NT2/D1 (cell line): ENCODE results near the gene TGM4.

ENCODE experiments used
- DNase-seq: peaks from one replicate; pipeline ENCODE4 v3.0.0-alpha.2; 2011; ENCODE audit warnings: low read depth, low spot score
- H3K27me3 ChIP-seq: 2 replicates; pipeline ENCODE4 v1.6.0; 2011; ENCODE audit warnings: mild to moderate bottlenecking; ENCODE audit not compliant: insufficient read length, insufficient read depth
- H3K36me3 ChIP-seq: 2 replicates; pipeline ENCODE4 v1.6.1; 2011; ENCODE audit warnings: mild to moderate bottlenecking, low read length, mixed read lengths; ENCODE audit not compliant: insufficient read depth, insufficient read length
- H3K4me1 ChIP-seq: 2 replicates; pipeline ENCODE4 v1.5.1; 2011; ENCODE audit not compliant: insufficient read depth, insufficient read length
- H3K4me3 ChIP-seq: 2 replicates; pipeline ENCODE4 v1.5.1; 2011; ENCODE audit warnings: low read depth; ENCODE audit not compliant: insufficient read length
- H3K9ac ChIP-seq: 2 replicates; pipeline ENCODE4 v1.6.0; 2011; ENCODE audit warnings: low read depth; ENCODE audit not compliant: insufficient read length
- H3K9me3 ChIP-seq: 2 replicates; pipeline ENCODE4 v1.5.1; 2011; ENCODE audit warnings: mild to moderate bottlenecking, low read length; ENCODE audit not compliant: insufficient read depth
- SUZ12 ChIP-seq: IDR thresholded peaks from 2 replicates; pipeline ENCODE4 v1.6.1; 2011; ENCODE audit not compliant: insufficient read length, insufficient read depth; ENCODE audit errors: extremely low read depth
- YY1 ChIP-seq: IDR thresholded peaks from 2 replicates; pipeline ENCODE4 v1.6.1; 2011; ENCODE audit not compliant: insufficient read length, insufficient read depth
- ZNF274 ChIP-seq: IDR thresholded peaks from 2 replicates; pipeline ENCODE4 v1.6.1; 2011; ENCODE audit warnings: mild to moderate bottlenecking, low read depth, low read length

Gene TGM4

GRCh38 chr3:44874308-44874707 is at the start of gene TGM4:
TSS of gene TGM4 (plus strand) at chr3:44874608. CDS start at chr3:44874679, 71 bp downstream.
- no peak for TF ChIP-seq ZNF274
- TF ChIP-seq YY1 = no peak
- no peak for TF ChIP-seq SUZ12
- H3K27me3 ChIP-seq = no peaks in the 10 kb centered on the region
- H3K36me3 ChIP-seq = no peaks in the 10 kb centered on the region
- no peak within 1 kb of the TSS for H3K9ac ChIP-seq
- H3K9me3 ChIP-seq = no peaks in the 10 kb centered on the region
- H3K4me1 ChIP-seq = no peaks in the 10 kb centered on the region
- DNase-seq = no peak
- H3K4me3 ChIP-seq = no peak within 1 kb of the TSS

DNA sequence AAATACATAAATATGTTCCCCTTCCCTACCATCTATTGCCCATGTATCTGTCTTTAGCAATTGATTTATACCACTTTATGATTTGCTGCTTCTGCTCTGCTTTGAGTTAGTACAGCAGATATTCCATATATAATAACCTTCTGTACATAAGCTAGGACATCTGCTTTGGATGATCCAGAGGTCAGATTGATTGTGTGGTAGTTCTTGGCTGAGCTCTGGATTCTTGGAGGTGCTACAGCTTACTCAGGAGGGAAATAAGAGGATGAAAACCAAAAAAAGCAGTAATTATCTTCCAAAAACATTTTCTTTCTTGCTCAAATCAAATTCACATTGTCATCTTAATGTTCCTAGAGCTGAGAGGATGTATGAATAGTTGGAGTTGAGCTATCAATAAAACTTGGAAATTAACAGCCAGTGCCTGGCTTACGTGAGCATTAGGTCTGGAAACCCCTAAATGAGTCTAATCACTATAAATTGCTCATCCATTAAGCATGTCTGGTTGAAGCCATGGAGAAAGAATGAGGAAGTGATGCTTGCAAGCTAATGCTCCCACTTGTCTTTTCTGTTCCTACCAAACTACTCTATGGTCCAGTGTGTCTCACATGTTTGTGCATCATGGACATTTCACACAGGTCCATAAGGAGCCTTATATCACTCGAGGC is 49.0 kb upstream of the TGM4 start:
- H3K27me3 ChIP-seq = no peaks in the 10 kb centered on the region
- H3K4me1 ChIP-seq = no peaks in the 10 kb centered on the region
- H3K9ac ChIP-seq = no peak overlapping the region
- H3K9me3 ChIP-seq = peaks cover 11% of the 10 kb centered on the region; the same call in 1 of the 2 replicates
- DNase-seq = no peak
- peaks cover 61% of the 10 kb centered on the region for H3K36me3 ChIP-seq
- TF ChIP-seq YY1 (no peak), ZNF274 (no peak), SUZ12 (no peak)
- no peak overlapping the region for H3K4me3 ChIP-seq

DNA sequence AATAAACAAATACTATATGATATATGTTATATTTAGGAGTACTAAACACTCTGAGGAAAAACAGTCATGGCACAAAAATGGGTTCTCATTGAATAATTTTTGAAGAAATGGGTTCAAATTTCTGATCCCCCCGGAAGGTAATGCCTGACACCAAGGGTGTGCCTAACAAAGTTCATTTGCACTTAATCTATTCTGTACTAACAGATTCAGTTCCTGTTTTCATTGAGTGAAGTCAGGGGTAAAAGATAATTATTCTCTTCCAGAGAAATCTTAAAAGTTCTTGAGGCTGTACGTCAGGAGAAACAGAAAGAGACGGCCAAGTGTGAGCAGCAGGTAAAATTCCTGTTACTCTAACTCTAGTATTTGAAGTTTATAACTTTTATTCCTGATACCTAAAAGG is 47.2 kb upstream of the TGM4 start:
- DNase-seq = no peak
- TF ChIP-seq SUZ12 (no peak), ZNF274 (no peak)
- H3K36me3 ChIP-seq = peaks cover 78% of the 10 kb centered on the region
- no peak overlapping the region for H3K4me3 ChIP-seq
- H3K27me3 ChIP-seq = no peaks in the 10 kb centered on the region
- H3K4me1 ChIP-seq = no peaks in the 10 kb centered on the region
- peaks cover 11% of the 10 kb centered on the region; the same call in 1 of the 2 replicates for H3K9me3 ChIP-seq
- no peak overlapping the region for H3K9ac ChIP-seq

- H3K9me3 ChIP-seq = peaks cover 4% of the 10 kb centered on the region
- H3K27me3 ChIP-seq = no peaks in the 10 kb centered on the region
- H3K4me3 ChIP-seq = no peak overlapping the region
- H3K36me3 ChIP-seq = peaks cover 69% of the 10 kb centered on the region
- no peaks in the 10 kb centered on the region for H3K4me1 ChIP-seq
- no peak overlapping the region for H3K9ac ChIP-seq
- no peak for DNase-seq
- TF ChIP-seq SUZ12 (no peak), ZNF274 (no peak), YY1 (no peak)
Observed at GRCh38 chr3:44831232-44831631, 43.2 kb upstream of the TGM4 start.

DNA sequence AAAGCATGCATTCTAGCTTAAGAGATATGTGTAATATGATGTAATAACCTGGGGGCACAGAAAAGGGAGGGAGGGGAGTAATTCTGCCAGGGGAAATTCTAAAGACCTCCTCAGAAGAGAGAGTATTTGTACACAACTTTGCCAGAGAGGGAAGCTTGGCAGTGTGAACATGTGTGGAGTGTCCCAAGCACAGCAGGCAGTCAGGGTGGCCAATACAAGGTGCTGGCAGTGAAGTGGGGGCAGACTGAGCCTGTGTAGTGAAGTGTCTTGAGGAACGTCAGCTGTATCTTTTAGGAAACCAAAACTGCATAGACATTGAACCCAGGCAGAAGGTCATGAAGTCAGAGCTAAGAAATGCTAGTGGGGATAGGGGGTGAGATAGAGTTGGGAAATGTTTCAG is 42.4 kb upstream of the TGM4 start:
- H3K9ac ChIP-seq = no peak overlapping the region
- no peak overlapping the region for H3K4me3 ChIP-seq
- no peaks in the 10 kb centered on the region for H3K4me1 ChIP-seq
- H3K27me3 ChIP-seq = no peaks in the 10 kb centered on the region
- no peak for TF ChIP-seq SUZ12
- peaks cover 12% of the 10 kb centered on the region for H3K9me3 ChIP-seq
- no peak for DNase-seq
- peaks cover 68% of the 10 kb centered on the region for H3K36me3 ChIP-seq

DNA sequence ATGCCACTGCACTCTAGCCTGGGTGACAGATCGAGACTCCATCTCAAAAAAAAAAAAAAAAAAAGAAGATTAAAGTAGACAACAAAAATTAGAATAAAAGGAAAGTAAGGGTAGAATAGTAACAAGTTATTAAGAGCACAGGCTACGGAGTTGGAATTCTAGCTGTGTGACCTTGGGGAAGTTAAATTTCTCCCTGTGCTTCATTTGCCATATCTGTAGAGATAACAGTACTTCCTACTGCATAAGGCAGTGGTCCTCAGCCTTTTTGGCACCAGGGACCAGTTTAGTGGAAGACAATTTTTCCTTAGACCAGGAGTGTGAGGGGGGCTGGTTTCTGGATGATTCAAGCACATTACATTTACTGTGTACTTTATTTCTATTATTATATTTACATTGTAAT is 41.4 kb upstream of the TGM4 start:
- Histone ChIP-seq H3K9me3 (peaks cover 16% of the 10 kb centered on the region), H3K4me3 (no peak overlapping the region), H3K36me3 (peaks cover 68% of the 10 kb centered on the region), H3K9ac (no peak overlapping the region), H3K4me1 (no peaks in the 10 kb centered on the region), H3K27me3 (no peaks in the 10 kb centered on the region)
- TF ChIP-seq SUZ12 = no peak
- no peak for TF ChIP-seq ZNF274
- TF ChIP-seq YY1 = no peak
- no peak for DNase-seq

- Histone ChIP-seq H3K4me3 (no peak overlapping the region), H3K9ac (no peak overlapping the region), H3K9me3 (peaks cover 16% of the 10 kb centered on the region), H3K36me3 (peaks cover 68% of the 10 kb centered on the region), H3K4me1 (no peaks in the 10 kb centered on the region), H3K27me3 (no peaks in the 10 kb centered on the region)
- TF ChIP-seq SUZ12 (no peak), YY1 (no peak), ZNF274 (no peak)
- DNase-seq = no peak
Observed at GRCh38 chr3:44833394-44833793, 41.0 kb upstream of the TGM4 start.

DNA sequence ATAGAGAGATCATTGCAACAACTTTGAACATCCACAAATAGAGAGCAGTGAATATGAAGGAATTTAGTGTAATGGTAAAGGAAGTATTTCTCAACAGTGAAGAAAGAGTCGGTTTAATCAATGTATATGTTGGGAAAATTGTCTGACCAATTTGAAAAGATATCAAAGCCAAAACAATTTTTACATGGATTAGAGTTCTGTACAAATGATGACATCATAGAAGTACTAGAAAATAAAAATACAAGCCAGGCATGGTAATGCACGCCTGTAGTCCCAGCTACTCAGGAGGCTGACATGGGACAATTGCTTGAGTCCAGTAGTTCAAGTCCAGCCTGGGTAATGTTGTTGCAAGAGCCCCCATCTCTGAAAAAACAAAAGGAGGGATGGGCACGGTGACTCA is 38.7 kb upstream of the TGM4 start:
- no peaks in the 10 kb centered on the region for H3K27me3 ChIP-seq

More for the DNA sequence above, 38.7 kb upstream of the TGM4 start:
- Histone ChIP-seq H3K36me3 (peaks cover 70% of the 10 kb centered on the region), H3K4me3 (no peak overlapping the region), H3K9me3 (peaks cover 16% of the 10 kb centered on the region), H3K9ac (no peak overlapping the region), H3K4me1 (no peaks in the 10 kb centered on the region)
- no peak for DNase-seq
- TF ChIP-seq SUZ12 (no peak), ZNF274 (no peak), YY1 (no peak)
